ENCODE data around the gene TSNAXIP1. TPM values are rescaled to one million over a fixed set of nuclear protein-coding genes. Genes with fewer than 3 reads are reported as not detected.
A peak's percentile ranks its signal among the peaks of the same experiment; 100 is the strongest.

The TSNAXIP1 gene
- total and polyA plus RNA-seq, 12 donors: 0.15 to 1.2 (median 0.56) TPM

DNA sequence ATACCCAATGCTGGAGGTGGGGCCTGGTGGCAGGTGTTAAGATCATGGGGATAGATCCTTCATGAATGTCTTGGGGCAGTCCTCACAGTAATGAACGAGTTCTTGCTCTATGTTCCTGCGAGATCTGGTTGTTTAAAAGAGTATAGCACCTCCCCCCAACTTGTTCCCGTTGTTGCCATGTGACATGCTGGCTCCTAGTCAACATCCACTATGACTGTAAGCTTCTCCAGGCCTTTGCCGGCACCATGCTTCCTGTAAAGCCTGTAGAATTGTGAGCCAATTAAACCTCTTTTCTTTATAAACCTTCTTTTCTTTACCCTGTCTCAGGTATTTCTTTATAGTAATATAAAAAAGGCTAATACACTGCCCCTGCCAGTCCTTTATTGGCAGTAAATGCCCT lies 33.6 kb upstream of the TSNAXIP1 start:
- TF ChIP-seq, protein P1, sequence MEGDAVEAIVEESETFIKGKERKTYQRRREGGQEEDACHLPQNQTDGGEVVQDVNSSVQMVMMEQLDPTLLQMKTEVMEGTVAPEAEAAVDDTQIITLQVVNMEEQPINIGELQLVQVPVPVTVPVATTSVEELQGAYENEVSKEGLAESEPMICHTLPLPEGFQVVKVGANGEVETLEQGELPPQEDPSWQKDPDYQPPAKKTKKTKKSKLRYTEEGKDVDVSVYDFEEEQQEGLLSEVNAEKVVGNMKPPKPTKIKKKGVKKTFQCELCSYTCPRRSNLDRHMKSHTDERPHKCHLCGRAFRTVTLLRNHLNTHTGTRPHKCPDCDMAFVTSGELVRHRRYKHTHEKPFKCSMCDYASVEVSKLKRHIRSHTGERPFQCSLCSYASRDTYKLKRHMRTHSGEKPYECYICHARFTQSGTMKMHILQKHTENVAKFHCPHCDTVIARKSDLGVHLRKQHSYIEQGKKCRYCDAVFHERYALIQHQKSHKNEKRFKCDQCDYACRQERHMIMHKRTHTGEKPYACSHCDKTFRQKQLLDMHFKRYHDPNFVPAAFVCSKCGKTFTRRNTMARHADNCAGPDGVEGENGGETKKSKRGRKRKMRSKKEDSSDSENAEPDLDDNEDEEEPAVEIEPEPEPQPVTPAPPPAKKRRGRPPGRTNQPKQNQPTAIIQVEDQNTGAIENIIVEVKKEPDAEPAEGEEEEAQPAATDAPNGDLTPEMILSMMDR (IDR thresholded peaks at IDR 0.05): no peak
- WGBS, 2 donors: 13 to 15% methylated on average over 4 of the region's 4 CpGs
- Histone ChIP-seq H3K9me3 (no peaks in the 10 kb centered on the region), H3K27ac (peak overlapping the region in 5 of 10 donors; percentile 17 to 73 (median 54)), H3K27me3 (no peaks in the 10 kb centered on the region), H3K4me3 (no peak overlapping the region), H3K4me1 (peaks cover 11 to 29% (median 21%) of the 10 kb centered on the region in 9 donors), H3K36me3 (peaks cover 0 to 35% (median 13%) of the 10 kb centered on the region in 9 donors)
- peak; percentile 50 to 85 (median 82) for ATAC-seq
- DNase-seq: peak in 1 of 2 donors; percentile 62
- intact Hi-C loops (cut with DNase I): loop anchor here in 1 of 10 donors (5.0 kb wide), 1 partner anchor 36 kb away; no protein-coding TSS in a partner anchor

DNA sequence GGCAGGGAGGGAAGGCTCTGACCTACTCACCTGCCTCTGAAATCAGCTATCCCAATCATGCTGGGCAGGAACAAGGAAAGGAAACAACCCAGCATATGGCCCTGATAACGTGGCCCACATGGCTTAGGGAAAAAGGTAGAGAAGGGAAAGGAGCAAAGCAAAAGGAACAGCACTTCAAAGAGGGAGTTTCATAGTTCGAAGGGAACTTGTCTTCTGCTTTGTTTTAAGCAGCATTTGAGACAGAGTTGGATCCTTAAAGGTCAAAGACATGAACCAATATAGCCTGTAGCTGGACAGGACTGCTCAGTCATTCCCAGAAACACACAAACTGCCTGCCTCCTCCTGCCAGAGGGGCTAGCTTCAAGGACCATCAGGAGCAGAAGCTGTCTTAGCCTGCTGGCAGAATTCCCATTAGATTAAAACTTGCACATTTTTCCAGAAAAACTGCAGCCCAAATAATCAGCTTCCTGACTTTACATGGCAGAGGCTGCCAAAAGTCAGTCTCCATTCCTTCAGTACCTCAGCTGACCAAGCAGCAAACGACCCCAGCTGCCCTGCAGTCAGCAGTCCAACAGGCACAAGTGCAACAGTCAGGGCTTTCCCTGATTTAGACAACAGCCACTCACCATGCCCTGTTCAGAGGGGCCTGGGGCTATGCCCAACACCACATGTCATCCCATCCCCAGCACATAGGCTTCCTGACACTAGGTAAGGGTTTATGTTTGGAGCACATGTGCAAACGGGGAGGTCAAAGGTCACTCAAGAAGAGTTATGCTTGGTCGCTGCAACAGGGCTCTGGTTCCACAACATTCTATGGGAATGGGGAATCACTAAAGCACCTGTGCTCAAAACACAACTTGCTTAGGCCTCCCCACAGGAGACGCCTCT lies 32.9 kb upstream of the TSNAXIP1 start:
- H3K4me3 ChIP-seq: no peak overlapping the region
- H3K4me1 ChIP-seq: peaks cover 11 to 29% (median 21%) of the 10 kb centered on the region in 9 donors
- peaks cover 0 to 33% (median 13%) of the 10 kb centered on the region in 9 donors for H3K36me3 ChIP-seq
- H3K27me3 ChIP-seq: no peaks in the 10 kb centered on the region
- TF ChIP-seq, protein P1 (IDR thresholded peaks at IDR 0.05): no peak
- no peaks in the 10 kb centered on the region for H3K9me3 ChIP-seq
- intact Hi-C loops (cut with DNase I): loop anchor here in 1 of 10 donors (5.0 kb wide), 1 partner anchor 37 kb away; no protein-coding TSS in a partner anchor
- H3K27ac ChIP-seq: peak overlapping the region in 6 of 10 donors; percentile 6 to 73 (median 36)
- 48 to 55% methylated on average over 6 of the region's 6 CpGs for WGBS, 2 donors
- DNase-seq (peak in 1 of 2 donors; percentile 14), ATAC-seq (peak; percentile 43 to 62 (median 54))

DNA sequence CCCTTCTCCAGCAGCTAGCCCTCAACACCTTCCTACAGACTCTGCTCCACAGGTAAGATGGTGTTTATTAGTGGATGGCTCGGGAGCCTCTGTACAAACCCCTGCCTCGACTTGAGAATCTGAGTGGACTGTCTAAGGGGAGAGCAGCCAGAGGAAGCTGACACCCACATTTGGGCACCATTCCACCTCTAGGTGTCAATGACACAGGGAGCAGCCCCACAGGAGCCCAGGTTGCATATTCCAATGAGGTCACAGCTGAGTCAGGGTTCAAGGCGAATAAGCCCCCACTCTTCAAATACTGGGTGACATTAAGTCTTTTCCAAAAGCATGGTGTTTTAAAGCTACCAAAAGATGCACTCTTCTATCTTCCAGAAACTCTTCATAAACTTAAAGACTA lies 32.2 kb upstream of the TSNAXIP1 start:
- H3K4me1 ChIP-seq: peaks cover 11 to 32% (median 26%) of the 10 kb centered on the region in 9 donors
- DNase-seq: no peak
- no peaks in the 10 kb centered on the region for H3K27me3 ChIP-seq
- peak in 1 of 8 donors; percentile 7 for ATAC-seq
- H3K27ac ChIP-seq: peak overlapping the region in 2 of 10 donors; percentile 54 to 73
- H3K9me3 ChIP-seq: no peaks in the 10 kb centered on the region
- 79 to 81% methylated on average over 3 of the region's 3 CpGs for WGBS, 2 donors
- peaks cover 0 to 27% (median 11%) of the 10 kb centered on the region in 9 donors for H3K36me3 ChIP-seq
- no peak overlapping the region for H3K4me3 ChIP-seq
- TF ChIP-seq, protein P1 (IDR thresholded peaks at IDR 0.05): no peak
- intact Hi-C loops (cut with DNase I): loop anchor here in 1 of 10 donors (5.0 kb wide), 1 partner anchor 37 kb away; no protein-coding TSS in a partner anchor

DNA sequence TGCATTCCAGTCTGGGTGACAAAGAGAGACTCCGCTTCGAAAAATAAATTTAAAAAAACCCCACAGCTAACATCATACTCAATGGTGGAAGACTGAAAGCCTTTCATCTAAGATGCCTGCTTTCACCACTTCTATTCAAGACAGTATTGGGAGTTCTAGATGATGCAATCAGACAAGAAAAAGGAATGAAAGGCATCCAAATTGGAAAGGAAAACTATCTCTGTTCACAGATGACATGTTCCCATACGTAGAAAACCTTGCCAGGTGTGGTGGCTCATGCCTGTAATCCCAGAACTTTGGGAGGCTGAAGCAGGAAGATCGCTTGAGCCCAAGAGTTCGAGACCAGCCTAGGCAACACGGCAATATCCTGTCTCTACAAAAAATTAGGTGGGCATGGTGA lies 31.4 kb upstream of the TSNAXIP1 start:
- H3K27me3 ChIP-seq: no peaks in the 10 kb centered on the region
- WGBS, 2 donors: 93 to 96% methylated on average over 6 of the region's 6 CpGs
- peaks cover 0 to 19% (median 6%) of the 10 kb centered on the region in 9 donors for H3K36me3 ChIP-seq
- no peak overlapping the region for H3K4me3 ChIP-seq
- TF ChIP-seq, protein P1 (IDR thresholded peaks at IDR 0.05): no peak
- H3K4me1 ChIP-seq: peaks cover 11 to 40% (median 31%) of the 10 kb centered on the region in 9 donors
- H3K27ac ChIP-seq: no peak overlapping the region
- H3K9me3 ChIP-seq: no peaks in the 10 kb centered on the region
- DNase-seq (no peak), ATAC-seq (no peak)
- intact Hi-C loops (cut with DNase I): no loop called here
